A673 (cell line): Measurements from ENCODE around the gene SUSD5.

Experiments
- EZH2 ChIP-seq: fragments of 200-600 bp; sonication (generic); IDR thresholded peaks from 2 replicates; pipeline ENCODE4 v1.6.1; 2017; ENCODE audit warnings: borderline replicate concordance, low read depth, mild to moderate bottlenecking, mixed read lengths, antibody characterized with exemption, low read length; ENCODE audit not compliant: poor library complexity, severe bottlenecking
- TF ChIP-seq, protein P1 (sequence below): fragments of 300-800, 200-600 bp; sonication (generic); conservative IDR thresholded peaks from 2 replicates; pipeline ENCODE4 v1.5.1; 2017; ENCODE audit warnings: low read depth, mild to moderate bottlenecking, antibody characterized with exemption, low read length, moderate library complexity, mixed read lengths

DNA sequence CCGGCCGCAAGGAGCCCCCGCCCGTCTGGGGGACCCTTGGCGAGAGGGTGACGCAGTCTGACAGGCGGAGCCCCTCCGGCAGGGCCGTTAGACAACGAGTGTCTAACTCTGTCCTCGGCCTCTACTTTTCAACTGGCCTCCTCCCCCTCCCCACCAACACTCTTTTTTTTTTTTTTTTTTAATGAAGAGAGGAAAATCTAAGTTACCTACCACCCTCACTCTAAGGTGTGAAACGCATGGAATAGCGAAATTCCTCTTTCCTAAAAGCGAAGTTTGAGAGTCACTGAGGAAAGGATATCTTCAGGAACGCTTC lies 521 bp upstream of the SUSD5 start:
- TF ChIP-seq, protein P1, sequence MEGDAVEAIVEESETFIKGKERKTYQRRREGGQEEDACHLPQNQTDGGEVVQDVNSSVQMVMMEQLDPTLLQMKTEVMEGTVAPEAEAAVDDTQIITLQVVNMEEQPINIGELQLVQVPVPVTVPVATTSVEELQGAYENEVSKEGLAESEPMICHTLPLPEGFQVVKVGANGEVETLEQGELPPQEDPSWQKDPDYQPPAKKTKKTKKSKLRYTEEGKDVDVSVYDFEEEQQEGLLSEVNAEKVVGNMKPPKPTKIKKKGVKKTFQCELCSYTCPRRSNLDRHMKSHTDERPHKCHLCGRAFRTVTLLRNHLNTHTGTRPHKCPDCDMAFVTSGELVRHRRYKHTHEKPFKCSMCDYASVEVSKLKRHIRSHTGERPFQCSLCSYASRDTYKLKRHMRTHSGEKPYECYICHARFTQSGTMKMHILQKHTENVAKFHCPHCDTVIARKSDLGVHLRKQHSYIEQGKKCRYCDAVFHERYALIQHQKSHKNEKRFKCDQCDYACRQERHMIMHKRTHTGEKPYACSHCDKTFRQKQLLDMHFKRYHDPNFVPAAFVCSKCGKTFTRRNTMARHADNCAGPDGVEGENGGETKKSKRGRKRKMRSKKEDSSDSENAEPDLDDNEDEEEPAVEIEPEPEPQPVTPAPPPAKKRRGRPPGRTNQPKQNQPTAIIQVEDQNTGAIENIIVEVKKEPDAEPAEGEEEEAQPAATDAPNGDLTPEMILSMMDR: no peak
- TF ChIP-seq EZH2: no peak
